GM23338 (cell line): Measurements from ENCODE around the gene MRPS6. TPM values are rescaled to one million over a fixed set of nuclear protein-coding genes. Genes with fewer than 3 reads are reported as not detected.

Experiments
- ATAC-seq: fragments of 200-7000 bp; cut with Tn5 transposase; 3 replicates; pipeline ENCODE4 v1.9.1; 2020
- DNase-seq: peaks from one replicate; pipeline ENCODE4 v3.0.0-alpha.2; 2015; ENCODE audit warnings: low spot score
- H2AFZ ChIP-seq: fragments of 200-600 bp; sonication (generic); 2 replicates; pipeline ENCODE4 v1.8.0; 2016; ENCODE audit warnings: antibody characterized with exemption, mild to moderate bottlenecking, moderate library complexity
- H3F3A ChIP-seq: fragments of 200-600 bp; sonication (generic); replicated peaks from 2 replicates; pipeline ENCODE4 v1.8.0; 2017; ENCODE audit warnings: antibody characterized with exemption, mixed run types, low read depth
- H3K27ac ChIP-seq: fragments of 200-600 bp; sonication (generic); 2 replicates; pipeline ENCODE4 v1.6.1; 2016; ENCODE audit warnings: low read depth
- H3K27me3 ChIP-seq: fragments of 200-600 bp; sonication (generic); 2 replicates; pipeline ENCODE4 v1.8.0; 2016; ENCODE audit warnings: mild to moderate bottlenecking, mixed run types, moderate library complexity; ENCODE audit not compliant: insufficient read depth
- H3K36me3 ChIP-seq: fragments of 200-600 bp; sonication (generic); 2 replicates; pipeline ENCODE4 v1.8.0; 2016; ENCODE audit warnings: mild to moderate bottlenecking; ENCODE audit not compliant: insufficient read depth
- H3K4me1 ChIP-seq: fragments of 200-600 bp; sonication (generic); 2 replicates; pipeline ENCODE4 v1.8.0; 2016; ENCODE audit warnings: mild to moderate bottlenecking, moderate library complexity; ENCODE audit not compliant: insufficient read depth
- H3K4me2 ChIP-seq: fragments of 200-600 bp; sonication (generic); 2 replicates; pipeline ENCODE4 v1.7.1; 2017; ENCODE audit warnings: mixed run types
- H3K4me3 ChIP-seq: fragments of 200-600 bp; sonication (generic); 2 replicates; pipeline ENCODE4 v1.6.1; 2016; ENCODE audit warnings: mixed run types
- H3K79me2 ChIP-seq: fragments of 200-600 bp; sonication (generic); replicated peaks from 2 replicates; pipeline ENCODE4 v1.8.0; 2017; ENCODE audit warnings: mild to moderate bottlenecking; ENCODE audit not compliant: insufficient read depth
- H3K9me2 ChIP-seq: fragments of 200-600 bp; sonication (generic); 2 replicates; pipeline ENCODE4 v1.8.0; 2017; ENCODE audit not compliant: insufficient read depth
- H4K20me1 ChIP-seq: fragments of 200-600 bp; sonication (generic); replicated peaks from 2 replicates; pipeline ENCODE4 v1.8.0; 2017; ENCODE audit warnings: mild to moderate bottlenecking; ENCODE audit not compliant: insufficient read depth
- H3K27ac Mint-ChIP-seq: 2 replicates; pipeline ENCODE4 v1.8.0; 2020; ENCODE audit warnings: inconsistent platforms, mild to moderate bottlenecking, moderate library complexity, mixed read lengths
- H3K27me3 Mint-ChIP-seq: 3 replicates; pipeline ENCODE4 v1.8.0; 2022; ENCODE audit warnings: low read depth, mild to moderate bottlenecking, moderate library complexity, mixed read lengths, inconsistent platforms; ENCODE audit not compliant: insufficient read depth, poor library complexity
- H3K36me3 Mint-ChIP-seq: 3 replicates; pipeline ENCODE4 v1.8.0; 2021; ENCODE audit warnings: low read depth, mild to moderate bottlenecking, inconsistent platforms, moderate library complexity, mixed read lengths
- H3K4me1 Mint-ChIP-seq: 3 replicates; pipeline ENCODE4 v1.8.0; 2020; ENCODE audit warnings: mild to moderate bottlenecking, inconsistent platforms, mixed read lengths
- H3K4me3 Mint-ChIP-seq: 3 replicates; pipeline ENCODE4 v1.8.0; 2021; ENCODE audit warnings: moderate library complexity, mild to moderate bottlenecking, inconsistent platforms, mixed read lengths
- H3K9me3 Mint-ChIP-seq: 3 replicates; pipeline ENCODE4 v1.8.0; 2020; ENCODE audit warnings: moderate library complexity, mild to moderate bottlenecking, inconsistent platforms, mixed read lengths
- CREB1 ChIP-seq: fragments of 250-450 bp; sonication (Bioruptor Pico); IDR thresholded peaks from 2 replicates; pipeline ENCODE4 v1.5.0; 2020; ENCODE audit warnings: low read depth, mild to moderate bottlenecking, moderate library complexity
- EZH2 ChIP-seq: fragments of 200-600 bp; sonication (generic); IDR thresholded peaks from one replicate; pipeline ENCODE4 v1.8.0; 2017; ENCODE audit warnings: antibody characterized with exemption, mild to moderate bottlenecking, low read depth; ENCODE audit not compliant: unreplicated experiment
- EZH2phosphoT487 ChIP-seq: fragments of 200-600 bp; sonication (generic); IDR thresholded peaks from one replicate; pipeline ENCODE4 v1.8.1; 2018; ENCODE audit warnings: antibody characterized with exemption; ENCODE audit not compliant: unreplicated experiment
- JUNB ChIP-seq: IDR thresholded peaks from one replicate; pipeline ENCODE4 v1.6.1; 2016; ENCODE audit warnings: antibody characterized with exemption; ENCODE audit not compliant: unreplicated experiment
- NANOG ChIP-seq: IDR thresholded peaks from 2 replicates; pipeline ENCODE4 v1.6.1; 2016; ENCODE audit warnings: antibody characterized with exemption, borderline replicate concordance
- POLR2AphosphoS5 ChIP-seq: IDR thresholded peaks from 2 replicates; pipeline ENCODE4 v1.6.1; 2016; ENCODE audit warnings: antibody characterized with exemption, low read depth
- STAT1 ChIP-seq: IDR thresholded peaks from one replicate; pipeline ENCODE4 v1.6.1; 2016; ENCODE audit warnings: antibody characterized with exemption; ENCODE audit not compliant: unreplicated experiment
- ZNF114 ChIP-seq: fragments of 250-450 bp; sonication (Bioruptor Pico); IDR thresholded peaks from 2 replicates; pipeline ENCODE4 v1.5.0; 2020; ENCODE audit warnings: mild to moderate bottlenecking, moderate library complexity
- ZNF331 ChIP-seq: fragments of 250-450 bp; sonication (Bioruptor Pico); IDR thresholded peaks from 2 replicates; pipeline ENCODE4 v1.5.0; 2020; ENCODE audit warnings: low read depth, mild to moderate bottlenecking, moderate library complexity
- polyA plus RNA-seq: library from polyadenylated mRNA; unstranded; fragments of >200 nt; fragmentation: Nextera tagmentation; extraction: Ambion mirVana; gene quantifications from 2 replicates; pipeline ENCODE4 v1.2.1, GENCODE V29; 2016
- total RNA-seq: library from RNA; depleted of rRNA; stranded (reverse); fragments of >200 nt; shearing (Covaris generic); gene quantifications from 2 replicates; pipeline ENCODE4 v1.2.3, GENCODE V29; 2014
- TF ChIP-seq, protein P1 (sequence below): IDR thresholded peaks from one replicate; pipeline ENCODE4 v1.6.1; 2018; ENCODE audit warnings: antibody characterized with exemption; ENCODE audit not compliant: unreplicated experiment
- TF ChIP-seq, protein P2 (sequence below), 2 experiments: fragments of 200-600 bp in 1 of 2; sonication (generic) in 1 of 2; conservative IDR thresholded peaks; 2 replicates each; pipeline versions ENCODE4 v1.5.1 to v1.6.1; 2016 to 2017; ENCODE audit warnings: antibody characterized with exemption in 2 of 2, low read depth in 2 of 2, mild to moderate bottlenecking in 2 of 2, moderate library complexity in 1 of 2
- TF ChIP-seq, protein P3 (sequence below): fragments of 250-450 bp; sonication (Bioruptor Pico); IDR thresholded peaks from 2 replicates; pipeline ENCODE4 v1.5.0; 2020; ENCODE audit warnings: mild to moderate bottlenecking, moderate library complexity

Gene MRPS6
- total and polyA plus RNA-seq, 2 experiments from 2014 or later = 80.5 to 242 TPM

DNA sequence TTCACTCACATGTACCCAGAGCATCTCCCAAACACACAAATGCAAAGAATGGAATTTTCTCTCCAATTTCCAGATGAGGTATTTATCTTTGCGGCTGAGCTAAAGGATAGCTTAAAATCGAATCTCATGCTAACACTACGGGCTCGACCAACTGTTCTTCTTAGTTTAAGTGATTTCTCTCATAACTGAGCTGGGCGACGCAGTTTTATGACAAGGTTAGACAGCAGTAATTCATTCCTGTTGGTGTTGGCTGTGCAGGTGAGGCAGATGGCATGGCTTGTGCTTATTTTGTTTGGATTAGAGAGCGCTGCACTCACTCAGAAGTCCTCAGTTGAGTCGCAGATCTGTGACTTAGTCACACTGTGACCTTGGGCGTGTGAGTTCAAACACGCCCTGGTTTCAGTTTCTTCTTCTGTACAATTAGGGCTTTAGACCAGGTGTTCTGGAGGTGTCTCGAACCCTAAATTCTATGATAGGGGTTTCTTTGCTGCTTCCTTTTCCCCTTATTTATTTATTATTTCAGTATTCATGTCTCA, 41.5 kb upstream of the MRPS6 start (continued):
- TF ChIP-seq, protein P1, sequence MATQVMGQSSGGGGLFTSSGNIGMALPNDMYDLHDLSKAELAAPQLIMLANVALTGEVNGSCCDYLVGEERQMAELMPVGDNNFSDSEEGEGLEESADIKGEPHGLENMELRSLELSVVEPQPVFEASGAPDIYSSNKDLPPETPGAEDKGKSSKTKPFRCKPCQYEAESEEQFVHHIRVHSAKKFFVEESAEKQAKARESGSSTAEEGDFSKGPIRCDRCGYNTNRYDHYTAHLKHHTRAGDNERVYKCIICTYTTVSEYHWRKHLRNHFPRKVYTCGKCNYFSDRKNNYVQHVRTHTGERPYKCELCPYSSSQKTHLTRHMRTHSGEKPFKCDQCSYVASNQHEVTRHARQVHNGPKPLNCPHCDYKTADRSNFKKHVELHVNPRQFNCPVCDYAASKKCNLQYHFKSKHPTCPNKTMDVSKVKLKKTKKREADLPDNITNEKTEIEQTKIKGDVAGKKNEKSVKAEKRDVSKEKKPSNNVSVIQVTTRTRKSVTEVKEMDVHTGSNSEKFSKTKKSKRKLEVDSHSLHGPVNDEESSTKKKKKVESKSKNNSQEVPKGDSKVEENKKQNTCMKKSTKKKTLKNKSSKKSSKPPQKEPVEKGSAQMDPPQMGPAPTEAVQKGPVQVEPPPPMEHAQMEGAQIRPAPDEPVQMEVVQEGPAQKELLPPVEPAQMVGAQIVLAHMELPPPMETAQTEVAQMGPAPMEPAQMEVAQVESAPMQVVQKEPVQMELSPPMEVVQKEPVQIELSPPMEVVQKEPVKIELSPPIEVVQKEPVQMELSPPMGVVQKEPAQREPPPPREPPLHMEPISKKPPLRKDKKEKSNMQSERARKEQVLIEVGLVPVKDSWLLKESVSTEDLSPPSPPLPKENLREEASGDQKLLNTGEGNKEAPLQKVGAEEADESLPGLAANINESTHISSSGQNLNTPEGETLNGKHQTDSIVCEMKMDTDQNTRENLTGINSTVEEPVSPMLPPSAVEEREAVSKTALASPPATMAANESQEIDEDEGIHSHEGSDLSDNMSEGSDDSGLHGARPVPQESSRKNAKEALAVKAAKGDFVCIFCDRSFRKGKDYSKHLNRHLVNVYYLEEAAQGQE = no peak
- TF ChIP-seq, protein P2, sequence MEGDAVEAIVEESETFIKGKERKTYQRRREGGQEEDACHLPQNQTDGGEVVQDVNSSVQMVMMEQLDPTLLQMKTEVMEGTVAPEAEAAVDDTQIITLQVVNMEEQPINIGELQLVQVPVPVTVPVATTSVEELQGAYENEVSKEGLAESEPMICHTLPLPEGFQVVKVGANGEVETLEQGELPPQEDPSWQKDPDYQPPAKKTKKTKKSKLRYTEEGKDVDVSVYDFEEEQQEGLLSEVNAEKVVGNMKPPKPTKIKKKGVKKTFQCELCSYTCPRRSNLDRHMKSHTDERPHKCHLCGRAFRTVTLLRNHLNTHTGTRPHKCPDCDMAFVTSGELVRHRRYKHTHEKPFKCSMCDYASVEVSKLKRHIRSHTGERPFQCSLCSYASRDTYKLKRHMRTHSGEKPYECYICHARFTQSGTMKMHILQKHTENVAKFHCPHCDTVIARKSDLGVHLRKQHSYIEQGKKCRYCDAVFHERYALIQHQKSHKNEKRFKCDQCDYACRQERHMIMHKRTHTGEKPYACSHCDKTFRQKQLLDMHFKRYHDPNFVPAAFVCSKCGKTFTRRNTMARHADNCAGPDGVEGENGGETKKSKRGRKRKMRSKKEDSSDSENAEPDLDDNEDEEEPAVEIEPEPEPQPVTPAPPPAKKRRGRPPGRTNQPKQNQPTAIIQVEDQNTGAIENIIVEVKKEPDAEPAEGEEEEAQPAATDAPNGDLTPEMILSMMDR (conservative IDR thresholded peaks at IDR 0.05; ENCODE audit: low read depth in 2 of 2) = no peak
- no peak for TF ChIP-seq NANOG
- no peak for TF ChIP-seq ZNF331 (CRISPR knock-in tag)
- TF ChIP-seq CREB1 (CRISPR knock-in tag) = no peak
- TF ChIP-seq JUNB = no peak
- no peak for TF ChIP-seq EZH2
- TF ChIP-seq POLR2AphosphoS5 = no peak
- no peak for TF ChIP-seq STAT1
- TF ChIP-seq EZH2phosphoT487 = no peak
- no peak for TF ChIP-seq ZNF114 (CRISPR knock-in tag)

DNA sequence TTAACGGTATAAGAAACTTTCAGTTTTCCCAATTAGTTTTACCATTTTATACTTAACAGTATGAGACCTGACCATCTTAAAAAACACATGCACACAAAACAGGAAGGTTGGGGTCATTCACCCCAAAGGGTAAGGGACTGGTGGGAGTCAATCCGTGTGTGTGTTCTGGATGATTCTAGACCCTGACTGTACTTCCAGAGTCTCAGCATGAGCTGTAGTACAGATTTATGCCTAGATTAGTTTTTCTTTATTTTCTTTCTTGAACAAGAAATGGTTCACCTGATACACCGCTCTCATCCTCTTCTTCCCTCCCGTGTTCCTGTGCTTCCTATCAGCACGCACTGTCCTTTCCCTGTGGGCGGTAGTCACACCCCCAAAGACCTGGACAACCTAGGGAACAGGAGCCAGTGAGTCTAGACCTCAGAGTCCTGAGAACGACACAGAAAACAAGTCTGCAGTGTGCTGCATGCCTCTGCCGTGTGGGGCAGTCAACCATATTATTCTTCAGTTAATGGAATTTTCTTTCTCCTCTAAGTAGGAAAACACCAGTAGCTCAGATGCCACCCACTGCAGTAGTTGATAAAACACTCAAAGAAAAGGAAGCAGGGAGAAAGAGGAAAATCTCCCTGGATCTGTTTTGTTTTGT, 38.9 kb upstream of the MRPS6 start:
- DNase-seq (peak; percentile 23), ATAC-seq (no peak; the same call in 2 of the 3 replicates)
- Mint-ChIP-seq H3K4me3 (no peak overlapping the region), H3K27ac (no peak overlapping the region), H3K27me3 (no peaks in the 10 kb centered on the region), H3K4me1 (peaks cover 30% of the 10 kb centered on the region), H3K9me3 (no peaks in the 10 kb centered on the region), H3K36me3 (no peaks in the 10 kb centered on the region)
- Histone ChIP-seq H3K9me2 (0 out of 2 replicates have a peak, but pooled peaks cover 9% of the 10 kb centered on the region), H3K27me3 (no peaks in the 10 kb centered on the region), H2AFZ (0 out of 2 replicates have a peak overlapping the region, but pooled peaks have one; percentile 11), H3K4me1 (no peaks in the 10 kb centered on the region; the same call in 1 of the 2 replicates), H3K4me2 (no peak overlapping the region), H4K20me1 (no peaks in the 10 kb centered on the region), H3K27ac (no peak overlapping the region), H3K4me3 (no peak overlapping the region), H3K79me2 (no peaks in the 10 kb centered on the region), H3K36me3 (no peaks in the 10 kb centered on the region), H3F3A (no peaks in the 10 kb centered on the region)
- TF ChIP-seq, protein P3, sequence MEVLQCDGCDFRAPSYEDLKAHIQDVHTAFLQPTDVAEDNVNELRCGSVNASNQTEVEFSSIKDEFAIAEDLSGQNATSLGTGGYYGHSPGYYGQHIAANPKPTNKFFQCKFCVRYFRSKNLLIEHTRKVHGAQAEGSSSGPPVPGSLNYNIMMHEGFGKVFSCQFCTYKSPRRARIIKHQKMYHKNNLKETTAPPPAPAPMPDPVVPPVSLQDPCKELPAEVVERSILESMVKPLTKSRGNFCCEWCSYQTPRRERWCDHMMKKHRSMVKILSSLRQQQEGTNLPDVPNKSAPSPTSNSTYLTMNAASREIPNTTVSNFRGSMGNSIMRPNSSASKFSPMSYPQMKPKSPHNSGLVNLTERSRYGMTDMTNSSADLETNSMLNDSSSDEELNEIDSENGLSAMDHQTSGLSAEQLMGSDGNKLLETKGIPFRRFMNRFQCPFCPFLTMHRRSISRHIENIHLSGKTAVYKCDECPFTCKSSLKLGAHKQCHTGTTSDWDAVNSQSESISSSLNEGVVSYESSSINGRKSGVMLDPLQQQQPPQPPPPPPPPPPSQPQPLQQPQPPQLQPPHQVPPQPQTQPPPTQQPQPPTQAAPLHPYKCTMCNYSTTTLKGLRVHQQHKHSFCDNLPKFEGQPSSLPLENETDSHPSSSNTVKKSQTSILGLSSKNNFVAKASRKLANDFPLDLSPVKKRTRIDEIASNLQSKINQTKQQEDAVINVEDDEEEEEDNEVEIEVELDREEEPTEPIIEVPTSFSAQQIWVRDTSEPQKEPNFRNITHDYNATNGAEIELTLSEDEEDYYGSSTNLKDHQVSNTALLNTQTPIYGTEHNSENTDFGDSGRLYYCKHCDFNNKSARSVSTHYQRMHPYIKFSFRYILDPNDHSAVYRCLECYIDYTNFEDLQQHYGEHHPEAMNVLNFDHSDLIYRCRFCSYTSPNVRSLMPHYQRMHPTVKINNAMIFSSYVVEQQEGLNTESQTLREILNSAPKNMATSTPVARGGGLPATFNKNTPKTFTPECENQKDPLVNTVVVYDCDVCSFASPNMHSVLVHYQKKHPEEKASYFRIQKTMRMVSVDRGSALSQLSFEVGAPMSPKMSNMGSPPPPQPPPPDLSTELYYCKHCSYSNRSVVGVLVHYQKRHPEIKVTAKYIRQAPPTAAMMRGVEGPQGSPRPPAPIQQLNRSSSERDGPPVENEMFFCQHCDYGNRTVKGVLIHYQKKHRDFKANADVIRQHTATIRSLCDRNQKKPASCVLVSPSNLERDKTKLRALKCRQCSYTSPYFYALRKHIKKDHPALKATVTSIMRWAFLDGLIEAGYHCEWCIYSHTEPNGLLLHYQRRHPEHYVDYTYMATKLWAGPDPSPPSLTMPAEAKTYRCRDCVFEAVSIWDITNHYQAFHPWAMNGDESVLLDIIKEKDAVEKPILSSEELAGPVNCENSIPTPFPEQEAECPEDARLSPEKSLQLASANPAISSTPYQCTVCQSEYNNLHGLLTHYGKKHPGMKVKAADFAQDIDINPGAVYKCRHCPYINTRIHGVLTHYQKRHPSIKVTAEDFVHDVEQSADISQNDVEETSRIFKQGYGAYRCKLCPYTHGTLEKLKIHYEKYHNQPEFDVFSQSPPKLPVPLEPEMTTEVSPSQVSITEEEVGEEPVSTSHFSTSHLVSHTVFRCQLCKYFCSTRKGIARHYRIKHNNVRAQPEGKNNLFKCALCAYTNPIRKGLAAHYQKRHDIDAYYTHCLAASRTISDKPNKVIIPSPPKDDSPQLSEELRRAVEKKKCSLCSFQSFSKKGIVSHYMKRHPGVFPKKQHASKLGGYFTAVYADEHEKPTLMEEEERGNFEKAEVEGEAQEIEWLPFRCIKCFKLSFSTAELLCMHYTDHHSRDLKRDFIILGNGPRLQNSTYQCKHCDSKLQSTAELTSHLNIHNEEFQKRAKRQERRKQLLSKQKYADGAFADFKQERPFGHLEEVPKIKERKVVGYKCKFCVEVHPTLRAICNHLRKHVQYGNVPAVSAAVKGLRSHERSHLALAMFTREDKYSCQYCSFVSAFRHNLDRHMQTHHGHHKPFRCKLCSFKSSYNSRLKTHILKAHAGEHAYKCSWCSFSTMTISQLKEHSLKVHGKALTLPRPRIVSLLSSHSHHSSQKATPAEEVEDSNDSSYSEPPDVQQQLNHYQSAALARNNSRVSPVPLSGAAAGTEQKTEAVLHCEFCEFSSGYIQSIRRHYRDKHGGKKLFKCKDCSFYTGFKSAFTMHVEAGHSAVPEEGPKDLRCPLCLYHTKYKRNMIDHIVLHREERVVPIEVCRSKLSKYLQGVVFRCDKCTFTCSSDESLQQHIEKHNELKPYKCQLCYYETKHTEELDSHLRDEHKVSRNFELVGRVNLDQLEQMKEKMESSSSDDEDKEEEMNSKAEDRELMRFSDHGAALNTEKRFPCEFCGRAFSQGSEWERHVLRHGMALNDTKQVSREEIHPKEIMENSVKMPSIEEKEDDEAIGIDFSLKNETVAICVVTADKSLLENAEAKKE = no peak
- no peak for TF ChIP-seq EZH2
